ENCODE data around the gene SIL1. TPM values are rescaled to one million over a fixed set of nuclear protein-coding genes. Genes with fewer than 3 reads are reported as not detected.
A peak's percentile ranks its signal among the peaks of the same experiment; 100 is the strongest.

The SIL1 gene
- total RNA-seq, 1 donor from 2014 or later: 40.9 TPM

GRCh38 chr5:138963763-138964371 is 234.3 kb downstream of the SIL1 start:
- no peak for TF ChIP-seq CTCF (conservative IDR thresholded peaks at IDR 0.05)
- H3K9me3 Mint-ChIP-seq: no peaks in the 10 kb centered on the region
- no peaks in the 10 kb centered on the region for H3K27me3 Mint-ChIP-seq
- H3K4me1 Mint-ChIP-seq (ENCODE audit: unreplicated experiment): peaks cover 62% of the 10 kb centered on the region
- H3K36me3 Mint-ChIP-seq: peaks cover 4% of the 10 kb centered on the region
- DNase-seq (ENCODE audit: extremely low spot score, unreplicated experiment): no peak
- H3K27ac Mint-ChIP-seq: peak overlapping the region; percentile 59
- H3K4me3 Mint-ChIP-seq: peak overlapping the region; percentile 81

DNA sequence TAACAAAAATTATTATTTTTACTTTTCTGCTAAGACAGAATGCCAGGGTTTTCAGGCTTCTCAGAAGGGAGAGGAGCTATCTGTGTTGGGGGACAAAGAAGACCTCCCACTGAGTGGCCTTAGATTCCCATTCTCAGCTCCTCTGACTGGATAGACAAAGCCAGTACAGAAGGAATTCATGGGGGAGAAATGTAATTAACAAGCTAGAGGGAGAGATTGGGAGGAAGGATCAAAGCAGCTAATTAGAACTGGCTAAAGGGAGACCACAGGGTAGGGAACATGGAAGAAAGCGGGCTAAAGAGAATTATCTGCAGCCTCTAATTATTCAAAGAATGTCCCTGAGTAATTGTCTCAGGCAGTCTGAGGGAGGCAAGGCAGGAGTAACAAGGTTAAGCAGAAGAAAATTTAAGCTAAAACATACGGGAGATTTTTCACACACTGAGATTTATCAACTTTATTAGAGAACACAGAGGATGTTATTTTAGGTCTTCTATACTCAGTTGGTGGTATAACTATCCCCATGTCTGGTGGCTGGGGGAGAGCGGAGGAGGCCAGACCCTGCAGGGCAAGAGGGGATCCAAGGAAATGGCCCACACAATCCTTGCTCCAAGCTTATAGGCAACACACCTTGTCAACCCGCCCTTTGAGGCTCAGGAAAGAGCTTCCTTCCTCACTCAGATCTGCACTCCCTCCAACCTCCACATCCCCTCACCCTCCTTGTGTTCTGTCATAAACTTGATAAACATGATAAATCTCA is 235.4 kb downstream of the SIL1 start:
- H3K36me3 Mint-ChIP-seq: peaks cover 3% of the 10 kb centered on the region
- no peak for TF ChIP-seq CTCF (conservative IDR thresholded peaks at IDR 0.05)
- no peak overlapping the region for H3K27ac Mint-ChIP-seq
- H3K27me3 Mint-ChIP-seq: no peaks in the 10 kb centered on the region
- no peak for DNase-seq (ENCODE audit: extremely low spot score, unreplicated experiment)
- peak overlapping the region; percentile 1 for H3K4me3 Mint-ChIP-seq
- H3K4me1 Mint-ChIP-seq (ENCODE audit: unreplicated experiment): peaks cover 53% of the 10 kb centered on the region
- H3K9me3 Mint-ChIP-seq: no peaks in the 10 kb centered on the region

GRCh38 chr5:138961729-138962128 is 236.4 kb downstream of the SIL1 start:
- H3K27me3 Mint-ChIP-seq: no peaks in the 10 kb centered on the region
- H3K4me3 Mint-ChIP-seq: no peak overlapping the region
- DNase-seq (ENCODE audit: extremely low spot score, unreplicated experiment): no peak
- no peaks in the 10 kb centered on the region for H3K9me3 Mint-ChIP-seq
- no peaks in the 10 kb centered on the region for H3K36me3 Mint-ChIP-seq
- TF ChIP-seq CTCF (conservative IDR thresholded peaks at IDR 0.05): no peak
- no peak overlapping the region for H3K27ac Mint-ChIP-seq
- peaks cover 45% of the 10 kb centered on the region for H3K4me1 Mint-ChIP-seq (ENCODE audit: unreplicated experiment)

- DNase-seq (ENCODE audit: extremely low spot score, unreplicated experiment): no peak
- H3K4me1 Mint-ChIP-seq (ENCODE audit: unreplicated experiment): peaks cover 45% of the 10 kb centered on the region
- no peaks in the 10 kb centered on the region for H3K36me3 Mint-ChIP-seq
- H3K27ac Mint-ChIP-seq: no peak overlapping the region
- no peak overlapping the region for H3K4me3 Mint-ChIP-seq
- no peaks in the 10 kb centered on the region for H3K27me3 Mint-ChIP-seq
- no peak for TF ChIP-seq CTCF (conservative IDR thresholded peaks at IDR 0.05)
- H3K9me3 Mint-ChIP-seq: no peaks in the 10 kb centered on the region
These were observed 236.9 kb downstream of the SIL1 start for GRCh38 chr5:138961221-138961620.

DNA sequence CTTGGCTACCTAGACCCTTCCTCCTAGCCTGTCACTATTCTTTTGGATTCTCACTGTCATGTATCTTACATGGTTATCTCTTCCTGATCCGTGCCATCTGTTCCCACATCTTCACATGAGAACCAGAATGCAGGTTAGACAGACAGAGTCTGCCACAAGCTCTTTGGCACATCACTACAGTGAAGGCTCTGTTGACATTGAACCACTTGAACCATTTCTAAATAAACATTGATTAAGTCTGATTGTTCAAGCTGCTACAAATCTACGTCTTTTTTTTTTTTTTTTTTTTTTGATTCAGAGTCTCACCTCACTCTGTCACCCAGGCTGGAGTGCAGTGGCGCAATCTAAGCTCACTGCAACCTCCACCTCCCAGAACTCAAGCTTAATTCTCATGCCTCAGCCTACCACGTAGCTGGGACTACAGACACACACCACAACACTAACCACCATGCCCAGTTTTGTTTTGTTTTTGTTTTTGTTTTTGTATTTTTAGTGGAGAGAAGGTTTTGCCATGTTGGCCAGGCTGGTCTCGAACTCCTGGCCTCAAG is 237.9 kb downstream of the SIL1 start:
- Mint-ChIP-seq H3K4me1 (ENCODE audit: unreplicated experiment) (peaks cover 52% of the 10 kb centered on the region), H3K9me3 (no peaks in the 10 kb centered on the region)
- DNase-seq (ENCODE audit: extremely low spot score, unreplicated experiment): no peak

More for the DNA sequence above, 237.9 kb downstream of the SIL1 start:
- H3K36me3 Mint-ChIP-seq: no peaks in the 10 kb centered on the region
- H3K27me3 Mint-ChIP-seq: no peaks in the 10 kb centered on the region
- TF ChIP-seq CTCF (conservative IDR thresholded peaks at IDR 0.05): no peak
- H3K27ac Mint-ChIP-seq: no peak overlapping the region
- no peak overlapping the region for H3K4me3 Mint-ChIP-seq

Data from type B pancreatic cell (in vitro differentiated cells).